A673 (cell line): ENCODE measurements around the gene TXNRD3. TPM values are rescaled to one million over a fixed set of nuclear protein-coding genes. Genes with fewer than 3 reads are reported as not detected.
"Not testable (repeated sequence)": the region's sequence is repeated elsewhere in the genome, so short reads cannot be mapped to it uniquely, and the experiment has no call there.

ENCODE experiments used
- BruUV-seq: library from RNA; stranded (reverse); fragments of 400-500 nt; replicated peaks from 2 replicates; lab custom pipeline; 2021; lab: Mats Ljungman, UMichigan
- CTCF ChIA-PET: fragments of 300-600 bp; sonication (Branson Sonifier 250); formaldehyde crosslinking; loops from one replicate; lab custom pipeline; 2022; ENCODE audit warnings: antibody characterized with exemption; lab: Charles Lee
- POLR2A ChIA-PET: fragments of 300-600 bp; sonication (Branson Sonifier 250); formaldehyde crosslinking; loops from one replicate; lab custom pipeline; 2022; ENCODE audit warnings: antibody characterized with exemption; ENCODE audit not compliant: low non-redundant PET; lab: Charles Lee
- DNase-seq: peaks from one replicate; pipeline ENCODE4 v3.0.0-alpha.2; 2015; ENCODE audit warnings: low spot score
- H3K27ac ChIP-seq: fragments of 200-600 bp; sonication (generic); 2 replicates; pipeline ENCODE4 v1.5.1; 2016; ENCODE audit warnings: mixed run types, low read depth, mild to moderate bottlenecking, mixed read lengths, antibody characterized with exemption, low read length; ENCODE audit not compliant: poor library complexity, severe bottlenecking
- H3K27me3 ChIP-seq: fragments of 200-600 bp; sonication (generic); replicated peaks from 2 replicates; pipeline ENCODE4 v1.6.1; 2017; ENCODE audit warnings: mixed run types, low read depth, mild to moderate bottlenecking, mixed read lengths, antibody characterized with exemption, low read length; ENCODE audit not compliant: insufficient read depth, poor library complexity
- H3K36me3 ChIP-seq: fragments of 200-600 bp; sonication (generic); 2 replicates; pipeline ENCODE4 v1.6.1; 2016; ENCODE audit warnings: mixed run types, mild to moderate bottlenecking, mixed read lengths, antibody characterized with exemption, low read length; ENCODE audit not compliant: insufficient read depth, poor library complexity, severe bottlenecking
- H3K4me1 ChIP-seq: fragments of 200-600 bp; sonication (generic); 2 replicates; pipeline ENCODE4 v1.6.1; 2017; ENCODE audit warnings: mixed run types, mild to moderate bottlenecking, mixed read lengths, antibody characterized with exemption, low read length; ENCODE audit not compliant: insufficient read depth, poor library complexity, severe bottlenecking
- H3K4me3 ChIP-seq: fragments of 200-600 bp; sonication (generic); 2 replicates; pipeline ENCODE4 v1.5.1; 2016; ENCODE audit warnings: low read depth, mixed run types, mild to moderate bottlenecking, mixed read lengths, low read length; ENCODE audit not compliant: poor library complexity, severe bottlenecking
- H3K9me3 ChIP-seq: fragments of 200-600 bp; sonication (generic); 2 replicates; pipeline ENCODE4 v1.6.1; 2016; ENCODE audit warnings: mixed run types, low read depth, mild to moderate bottlenecking, mixed read lengths, antibody characterized with exemption, low read length; ENCODE audit not compliant: poor library complexity, severe bottlenecking
- CTCF ChIP-seq: fragments of 300-800, 200-600 bp; sonication (generic); conservative IDR thresholded peaks from 2 replicates; pipeline ENCODE4 v1.5.1; 2017; ENCODE audit warnings: low read depth, mild to moderate bottlenecking, antibody characterized with exemption, low read length, moderate library complexity, mixed read lengths
- EZH2 ChIP-seq: fragments of 200-600 bp; sonication (generic); IDR thresholded peaks from 2 replicates; pipeline ENCODE4 v1.6.1; 2017; ENCODE audit warnings: borderline replicate concordance, low read depth, mild to moderate bottlenecking, mixed read lengths, antibody characterized with exemption, low read length; ENCODE audit not compliant: poor library complexity, severe bottlenecking
- intact Hi-C: fragments of 100-400 bp; cut with micrococcal nuclease; formaldehyde crosslinking; loops from one replicate; pipeline ENCODE4 v1.10.0; 2022; ENCODE audit not compliant: unreplicated experiment
- total RNA-seq: library from RNA; stranded (reverse); gene quantifications from 2 replicates; pipeline ENCODE4 v1.2.3, GENCODE V29; 2021

Gene TXNRD3
- total RNA-seq, 1 experiment from 2014 or later, result 4.1 TPM

DNA sequence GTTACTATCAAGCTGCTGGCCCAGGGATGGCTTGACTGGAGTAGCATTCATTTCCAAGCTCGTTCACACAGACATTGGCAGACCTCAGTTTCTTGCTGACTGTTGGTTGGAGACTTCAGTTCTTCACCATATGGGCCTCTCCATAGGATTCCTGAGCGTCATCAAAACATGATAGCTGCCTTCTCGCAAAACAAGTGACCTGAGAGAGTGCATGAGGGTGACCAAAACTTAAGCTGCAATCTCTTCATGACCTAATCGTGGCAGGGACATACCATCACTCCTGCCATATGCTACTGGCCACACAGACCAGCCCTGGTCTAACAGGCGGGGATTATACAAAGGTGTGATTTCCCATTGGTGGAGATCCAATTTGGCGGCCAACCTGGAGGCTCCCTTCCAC lies 50.2 kb downstream of the TXNRD3 start:
- intact Hi-C loops, result no loop called here
- no peaks in the 10 kb centered on the region for H3K36me3 ChIP-seq
- no peak for TF ChIP-seq CTCF
- no peak for TF ChIP-seq EZH2
- ChIA-PET CTCF (no interaction called here), POLR2A (no interaction called here)
- no peak for DNase-seq
- no TSS peak for BruUV-seq
- H3K27ac ChIP-seq, result no peak overlapping the region
- no peaks in the 10 kb centered on the region for H3K27me3 ChIP-seq
- H3K4me1 ChIP-seq, result no peaks in the 10 kb centered on the region
- H3K4me3 ChIP-seq, result no peak overlapping the region
- H3K9me3 ChIP-seq, result no peaks in the 10 kb centered on the region

- TF ChIP-seq EZH2 (no peak), CTCF (no peak)
These were observed 55.8 kb downstream of the TXNRD3 start for GRCh38 chr3:126599101-126599500.

DNA sequence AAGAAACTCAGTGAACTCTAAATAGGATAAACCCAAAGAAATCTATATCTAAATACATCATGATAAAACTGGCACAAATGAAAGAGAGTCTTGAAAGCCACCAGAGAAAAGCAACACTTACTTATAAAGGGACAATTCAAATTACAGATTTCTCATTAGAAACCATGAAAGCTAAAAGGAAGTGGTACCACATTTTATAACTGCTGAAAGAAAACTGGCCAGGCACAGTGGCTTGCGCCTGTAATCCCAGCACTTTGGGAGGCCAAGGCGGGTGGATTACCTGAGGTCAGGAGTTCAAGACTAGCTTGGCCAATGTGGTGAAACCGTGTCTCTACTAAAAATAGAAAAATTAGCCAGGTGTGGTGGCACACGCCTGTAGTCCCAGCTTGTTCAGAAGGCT lies 59.4 kb downstream of the TXNRD3 start:
- intact Hi-C loops, result not testable (repeated sequence)

More at GRCh38 chr3:126599101-126599500, 55.8 kb downstream of the TXNRD3 start:
- Histone ChIP-seq H3K4me1 (no peaks in the 10 kb centered on the region), H3K9me3 (peaks cover 13% of the 10 kb centered on the region), H3K27me3 (no peaks in the 10 kb centered on the region), H3K4me3 (no peak overlapping the region), H3K27ac (no peak overlapping the region), H3K36me3 (no peaks in the 10 kb centered on the region)
- intact Hi-C loops, result no loop called here
- POLR2A ChIA-PET, result no interaction called here
- CTCF ChIA-PET, result no interaction called here
- DNase-seq, result no peak
- BruUV-seq, result no TSS peak

GRCh38 chr3:126591515-126591914 lies 63.4 kb downstream of the TXNRD3 start:
- intact Hi-C loops, H3K4me3 ChIP-seq, H3K4me1 ChIP-seq, H3K27me3 ChIP-seq, POLR2A ChIA-PET, BruUV-seq, H3K36me3 ChIP-seq, H3K27ac ChIP-seq, CTCF ChIA-PET, DNase-seq: not testable (repeated sequence)
- peaks cover 13% of the 10 kb centered on the region for H3K9me3 ChIP-seq

More for the DNA sequence above, 59.4 kb downstream of the TXNRD3 start:
- BruUV-seq, H3K4me3 ChIP-seq, H3K36me3 ChIP-seq, H3K27me3 ChIP-seq, H3K4me1 ChIP-seq, H3K27ac ChIP-seq, CTCF ChIA-PET, DNase-seq, POLR2A ChIA-PET: not testable (repeated sequence)
- H3K9me3 ChIP-seq, result peaks cover 13% of the 10 kb centered on the region
